HepG2 (cell line): ENCODE data around the gene GGPS1. TPM values are rescaled to one million over a fixed set of nuclear protein-coding genes. Genes with fewer than 3 reads are reported as not detected.

ENCODE experiments used
- ATAC-seq: fragments of 200-7000 bp; cut with Tn5 transposase; 3 replicates; pipeline ENCODE4 v1.9.1; 2020; ENCODE audit warnings: mild to moderate bottlenecking, moderate library complexity
- BruUV-seq: library from RNA; stranded (reverse); fragments of 400-500 nt; replicated peaks from 2 replicates; lab custom pipeline; 2021; lab: Mats Ljungman, UMichigan
- CTCF ChIA-PET: fragments of 300-600 bp; formaldehyde crosslinking; extraction: SDS; loops from one replicate; lab custom pipeline; 2021; ENCODE audit warnings: low total read pairs, inconsistent platforms, low intra/inter-chr PET ratio; lab: Yijun Ruan, JAX
- POLR2A ChIA-PET: fragments of 350-600 bp; sonication (Branson Sonifier 250); formaldehyde crosslinking; loops from one replicate; lab custom pipeline; 2020; ENCODE audit warnings: antibody characterized with exemption, inconsistent platforms; lab: Yijun Ruan, JAX
- DNase-seq: peaks from one replicate; pipeline ENCODE4 v3.0.0-alpha.2; 2015; ENCODE audit warnings: low spot score
- FAIRE-seq: peaks from 3 replicates; lab custom pipeline; 2011; peaks lifted over from hg19 to GRCh38; lab: Jason Lieb, UNC
- H2AFZ ChIP-seq: one replicate; pipeline ENCODE4 v1.6.1; 2011; ENCODE audit warnings: low read length, inconsistent platforms
- H3K27ac ChIP-seq: fragments of 300-600 bp; 3 replicates; pipeline ENCODE4 v1.8.0; 2011; ENCODE audit warnings: mixed run types, mild to moderate bottlenecking, mixed read lengths, low read length, inconsistent platforms; ENCODE audit not compliant: insufficient read depth; ENCODE audit errors: extremely low read length
- H3K27me3 ChIP-seq, 2 experiments: fragments of 200-600 bp in 1 of 2; 2 replicates in 1 of 2; 3 replicates in 1 of 2; pipeline versions ENCODE4 v1.6.0 to v1.8.0; 2011; ENCODE audit warnings: low read length in 2 of 2, mild to moderate bottlenecking in 2 of 2, moderate library complexity in 2 of 2, inconsistent platforms in 1 of 2; ENCODE audit not compliant: insufficient read depth in 2 of 2, control insufficient read depth in 1 of 2
- H3K36me3 ChIP-seq, 2 experiments: fragments of 200-600 bp in 1 of 2; replicated peaks in 1 of 2; 2 replicates in 1 of 2; 3 replicates in 1 of 2; pipeline versions ENCODE4 v1.5.1 to v1.8.0; 2011; ENCODE audit warnings: low read length in 2 of 2, inconsistent platforms in 1 of 2; ENCODE audit not compliant: insufficient read depth in 2 of 2, control insufficient read depth in 1 of 2
- H3K4me1 ChIP-seq: 2 replicates; pipeline ENCODE4 v1.5.1; 2012; ENCODE audit warnings: low read length, inconsistent platforms; ENCODE audit not compliant: insufficient read depth
- H3K4me2 ChIP-seq: 2 replicates; pipeline ENCODE4 v1.6.0; 2011; ENCODE audit warnings: low read depth, low read length, inconsistent platforms
- H3K4me3 ChIP-seq, 3 experiments: fragments of 200-600 bp in 1 of 3; sonication (generic), shearing (Covaris generic) in 1 of 3; replicated peaks in 1 of 3; 2 replicates each; pipeline ENCODE4 v1.5.1; 2011 to 2016; ENCODE audit warnings: low read length in 3 of 3, inconsistent platforms in 2 of 3, low read depth in 2 of 3, mild to moderate bottlenecking in 2 of 3, control low read depth in 1 of 3, mixed read lengths in 1 of 3; ENCODE audit not compliant: insufficient read depth in 1 of 3
- H3K79me2 ChIP-seq: one replicate; pipeline ENCODE4 v1.6.1; 2011; ENCODE audit warnings: low read length, inconsistent platforms; ENCODE audit not compliant: insufficient read depth
- H3K9ac ChIP-seq: 2 replicates; pipeline ENCODE4 v1.6.0; 2011; ENCODE audit warnings: mild to moderate bottlenecking, low read depth, low read length, inconsistent platforms; ENCODE audit not compliant: insufficient read depth
- H3K9me3 ChIP-seq: 2 replicates; pipeline ENCODE4 v1.5.1; 2012; ENCODE audit warnings: mild to moderate bottlenecking, low read length
- H4K20me1 ChIP-seq: 2 replicates; pipeline ENCODE4 v1.6.0; 2011; ENCODE audit warnings: inconsistent platforms, mild to moderate bottlenecking, low read length, moderate library complexity; ENCODE audit not compliant: insufficient read depth
- AGO2 ChIP-seq: fragments of 200-400 bp; formaldehyde crosslinking; optimal IDR thresholded peaks from 2 replicates; pipeline ENCODE3; 2017; ENCODE audit warnings: mild to moderate bottlenecking, low read depth, low read length, moderate library complexity
- ATF4 ChIP-seq, 2 experiments: fragments of 450-650 bp in 1 of 2; sonication (generic) in 1 of 2; formaldehyde crosslinking; IDR thresholded peaks; 2 replicates each; pipeline versions ENCODE4 v1.5.0 to v1.8.0; 2020 to 2022; ENCODE audit warnings: mild to moderate bottlenecking in 1 of 2, missing genetic modification reagents in 1 of 2
- DNMT3B ChIP-seq: conservative IDR thresholded peaks from 2 replicates; pipeline ENCODE4 v1.6.1; 2016; ENCODE audit warnings: missing biosample characterization, control low read depth
- HOXA3 ChIP-seq: sonication (generic); formaldehyde crosslinking; IDR thresholded peaks from 2 replicates; pipeline ENCODE4 v1.5.0; 2020; ENCODE audit warnings: missing genetic modification reagents
- JUNB ChIP-seq: sonication (generic); formaldehyde crosslinking; IDR thresholded peaks from 2 replicates; pipeline ENCODE4 v1.8.0; 2022; ENCODE audit warnings: missing genetic modification reagents, mild to moderate bottlenecking, borderline replicate concordance
- KLF15 ChIP-seq: sonication (generic); formaldehyde crosslinking; IDR thresholded peaks from 2 replicates; pipeline ENCODE4 v1.8.1; 2023; ENCODE audit warnings: borderline replicate concordance, mild to moderate bottlenecking, inconsistent platforms, missing genetic modification reagents, mixed read lengths
- MBD4 ChIP-seq: IDR thresholded peaks from 2 replicates; pipeline ENCODE4 v1.6.1; 2012; ENCODE audit warnings: low read length, inconsistent platforms, borderline replicate concordance
- NFIB ChIP-seq: sonication (generic); formaldehyde crosslinking; IDR thresholded peaks from 2 replicates; pipeline ENCODE4 v1.9.0; 2021; ENCODE audit warnings: missing genetic modification reagents, mild to moderate bottlenecking, borderline replicate concordance
- RAD21 ChIP-seq: fragments of 450-650 bp; formaldehyde crosslinking; IDR thresholded peaks from 2 replicates; pipeline ENCODE4 v1.5.0; 2020; ENCODE audit warnings: mild to moderate bottlenecking
- RFX5 ChIP-seq: IDR thresholded peaks from 2 replicates; pipeline ENCODE4 v1.6.1; 2011; ENCODE audit warnings: low read depth, low read length, improper control_type of control experiment
- TARDBP ChIP-seq: sonication (generic); formaldehyde crosslinking; IDR thresholded peaks from 2 replicates; pipeline ENCODE4 v1.8.0; 2022; ENCODE audit warnings: mild to moderate bottlenecking, missing genetic modification reagents
- TBP ChIP-seq: sonication (generic); formaldehyde crosslinking; IDR thresholded peaks from 2 replicates; pipeline ENCODE4 v1.5.0; 2020; ENCODE audit warnings: missing genetic modification reagents
- TGIF2 ChIP-seq: IDR thresholded peaks from 2 replicates; pipeline ENCODE4 v1.6.1; 2016; ENCODE audit warnings: control low read depth, missing compliant biosample characterization
- ZFP82 ChIP-seq: sonication (generic); formaldehyde crosslinking; IDR thresholded peaks from 2 replicates; pipeline ENCODE4 v1.5.1; 2020; ENCODE audit warnings: mild to moderate bottlenecking, missing genetic modification reagents, borderline replicate concordance
- ZFX ChIP-seq: sonication (generic); formaldehyde crosslinking; IDR thresholded peaks from 2 replicates; pipeline ENCODE4 v1.4.0; 2020; ENCODE audit warnings: mild to moderate bottlenecking, low read depth, missing genetic modification reagents, moderate library complexity
- ZKSCAN1 ChIP-seq: fragments of 150-350 bp; IDR thresholded peaks from 2 replicates; pipeline ENCODE4 v1.6.1; 2014; ENCODE audit warnings: low read length
- ZNF225 ChIP-seq: sonication (generic); formaldehyde crosslinking; IDR thresholded peaks from 2 replicates; pipeline ENCODE4 v1.4.0; 2020; ENCODE audit warnings: mild to moderate bottlenecking, missing genetic modification reagents
- ZNF264 ChIP-seq: sonication (generic); formaldehyde crosslinking; IDR thresholded peaks from 2 replicates; pipeline ENCODE4 v1.4.0; 2020; ENCODE audit warnings: missing genetic modification reagents
- ZNF326 ChIP-seq: sonication (generic); formaldehyde crosslinking; IDR thresholded peaks from 2 replicates; pipeline ENCODE4 v1.4.0; 2020; ENCODE audit warnings: missing genetic modification reagents, borderline replicate concordance
- ZNF496 ChIP-seq: sonication (generic); formaldehyde crosslinking; IDR thresholded peaks from 2 replicates; pipeline ENCODE4 v1.8.1; 2023; ENCODE audit warnings: mild to moderate bottlenecking, moderate library complexity, missing genetic modification reagents; ENCODE audit not compliant: insufficient replicate concordance
- ZNF501 ChIP-seq: sonication (generic); formaldehyde crosslinking; IDR thresholded peaks from 2 replicates; pipeline ENCODE4 v1.5.1; 2020; ENCODE audit warnings: mild to moderate bottlenecking, moderate library complexity, missing genetic modification reagents
- ZNF572 ChIP-seq: sonication (generic); formaldehyde crosslinking; IDR thresholded peaks from 2 replicates; pipeline ENCODE4 v1.5.1; 2020; ENCODE audit warnings: mild to moderate bottlenecking, missing genetic modification reagents
- ZNF652 ChIP-seq: IDR thresholded peaks from 2 replicates; pipeline ENCODE4 v1.6.1; 2016; ENCODE audit warnings: low read depth, borderline replicate concordance
- ZNF83 ChIP-seq: sonication (generic); formaldehyde crosslinking; IDR thresholded peaks from 2 replicates; pipeline ENCODE4 v1.4.0; 2020; ENCODE audit warnings: missing genetic modification reagents, mild to moderate bottlenecking, borderline replicate concordance
- ZSCAN22 ChIP-seq: sonication (generic); formaldehyde crosslinking; IDR thresholded peaks from 2 replicates; pipeline ENCODE4 v1.4.0; 2020; ENCODE audit warnings: mild to moderate bottlenecking, missing genetic modification reagents
- ZSCAN25 ChIP-seq: sonication (generic); formaldehyde crosslinking; IDR thresholded peaks from 2 replicates; pipeline ENCODE4 v1.8.0; 2022; ENCODE audit warnings: mild to moderate bottlenecking, missing genetic modification reagents
- WGBS: methylation state at CpG from one replicate; pipeline ENCODE4 v1.1.6; 2017; ENCODE audit warnings: low lambda C conversion rate; 5-methylcytosine and 5-hydroxymethylcytosine counted together
- in situ Hi-C: cut with HindIII; loops from 2 replicates; pipeline ENCODE4 v1.10.0; 2017; ENCODE audit warnings: low pct_unique_long_range_greater_than_20kb; ENCODE audit not compliant: extremely low pct_ligation_motif_present
- intact Hi-C: fragments of 100-400 bp; cut with micrococcal nuclease; formaldehyde crosslinking; loops from one replicate; pipeline ENCODE4 v1.10.0; 2022; ENCODE audit not compliant: unreplicated experiment
- polyA plus RNA-seq, 8 experiments: library from polyadenylated mRNA; depleted of rRNA in 3 of 8; stranded (reverse) in 7 of 8; unstranded in 1 of 8; fragments of >200 nt; fragmentation: Illumina TruSeq in 4 of 8; extraction: Trizol in 4 of 8; gene quantifications; 2 replicates each; pipeline versions ENCODE4 v1.2.1 to v1.2.3, GENCODE V29; 2011 to 2016; ENCODE audit warnings: low read depth in 4 of 8, missing spikeins in 1 of 8, mixed read lengths in 1 of 8; ENCODE audit not compliant: insufficient read depth in 1 of 8
- total RNA-seq, 5 experiments: library from RNA; depleted of rRNA; stranded (reverse); fragments of >200 nt; fragmentation: Illumina TruSeq; extraction: Trizol; gene quantifications; 2 replicates each; pipeline ENCODE4 v1.2.3, GENCODE V29; 2016; ENCODE audit warnings: low read depth in 1 of 5

The GGPS1 gene
- total and polyA plus RNA-seq, 2 of the 13 experiments (the other 11 are each of a cell fraction or from before 2014, with no cell fraction given), result 28.8 to 42.6 TPM

- Histone ChIP-seq H3K27me3 (no peaks in the 10 kb centered on the region; a peak in 1 of 5 replicates), H3K36me3 (no peaks in the 10 kb centered on the region; a peak in 3 of 5 replicates), H3K4me1 (peaks cover 47% of the 10 kb centered on the region), H3K9ac (peak overlapping the region; percentile 93), H3K4me3 (peak overlapping the region; percentile 78 to 92 (median 86)), H2AFZ (no peak overlapping the region), H4K20me1 (peaks cover 37% of the 10 kb centered on the region), H3K27ac (peak overlapping the region; percentile 89), H3K9me3 (no peaks in the 10 kb centered on the region), H3K4me2 (peak overlapping the region; percentile 82), H3K79me2 (peaks cover 90% of the 10 kb centered on the region)
- ATAC-seq, result peak; percentile 5
- intact Hi-C loops, result no loop called here
- CTCF ChIA-PET, result no interaction called here
- no TSS peak for BruUV-seq
- DNase-seq, result peak; percentile 21
- 1% methylated on average over 11 of the region's 78 CpGs for WGBS
- in situ Hi-C loops, result loop anchor here (10.0 kb wide), 1 partner anchor 72 kb away; no protein-coding TSS in a partner anchor
- FAIRE-seq, result no peak
- POLR2A ChIA-PET, result interaction anchor here (1.7 kb wide), 1 partner anchor 82 kb away, joined by 5 read pairs; no protein-coding TSS in a partner anchor
- TF ChIP-seq DNMT3B (CRISPR knock-in tag), result 0 out of 2 replicates have a peak, but pooled peaks have one; percentile 55
- TF ChIP-seq RFX5, result no peak
- no peak for TF ChIP-seq ZNF496
- no peak for TF ChIP-seq ATF4 (CRISPR knock-in tag; IDR thresholded peaks at IDR 0.05)
- TF ChIP-seq TGIF2 (CRISPR knock-in tag), result 0 out of 2 replicates have a peak, but pooled peaks have one; percentile 17
- TF ChIP-seq ZNF652 (CRISPR knock-in tag), result no peak
- TF ChIP-seq ZNF83 (CRISPR knock-in tag), result no peak
- no peak; the same call in none of the 2 replicates for TF ChIP-seq ZFX (CRISPR knock-in tag)
- peak; percentile 94; the same call in 1 of the 2 replicates for TF ChIP-seq ZNF572 (CRISPR knock-in tag)
- no peak for TF ChIP-seq ZNF264
- TF ChIP-seq TBP, result no peak
- no peak for TF ChIP-seq MBD4
- no peak for TF ChIP-seq ZSCAN22
- no peak for TF ChIP-seq NFIB (CRISPR knock-in tag)
- TF ChIP-seq JUNB (CRISPR knock-in tag), result no peak
- no peak for TF ChIP-seq KLF15 (CRISPR knock-in tag)
- no peak for TF ChIP-seq ZNF225 (CRISPR knock-in tag)
- TF ChIP-seq HOXA3 (CRISPR knock-in tag), result peak; percentile 9; the same call in 1 of the 2 replicates
- TF ChIP-seq ZFP82 (CRISPR knock-in tag), result 0 out of 2 replicates have a peak, but pooled peaks have one; percentile 36
- no peak for TF ChIP-seq AGO2
- TF ChIP-seq TARDBP, result no peak
- TF ChIP-seq ZKSCAN1, result no peak
- TF ChIP-seq ZSCAN25 (CRISPR knock-in tag), result no peak
- TF ChIP-seq ZNF326 (CRISPR knock-in tag), result no peak
- no peak for TF ChIP-seq ZNF501 (CRISPR knock-in tag)
- 0 out of 2 replicates have a peak, but pooled peaks have one; percentile 27 for TF ChIP-seq RAD21 (CRISPR knock-in tag)
These were observed 1.4 kb upstream of the GGPS1 start for GRCh38 chr1:235326719-235327558.
